AG04450 (cell line): Measurements from ENCODE around the gene CERT1. TPM values are rescaled to one million over a fixed set of nuclear protein-coding genes. Genes with fewer than 3 reads are reported as not detected.

Experiments used
- CTCF ChIA-PET: fragments of 300-600, 350-600 bp; formaldehyde crosslinking; extraction: SDS; loops from one replicate; lab custom pipeline; 2022; ENCODE audit warnings: antibody characterized with exemption, inconsistent platforms; lab: Charles Lee
- POLR2A ChIA-PET: fragments of 350-600 bp; formaldehyde crosslinking; extraction: SDS; loops from one replicate; lab custom pipeline; 2021; ENCODE audit warnings: antibody characterized with exemption, inconsistent platforms; lab: Yijun Ruan, JAX
- DNase-seq: peaks from one replicate; pipeline ENCODE4 v3.0.0-alpha.2; 2011; ENCODE audit warnings: low read depth, low spot score
- H3K27ac ChIP-seq: one replicate; pipeline ENCODE4 v1.5.1; 2012; ENCODE audit warnings: low read depth, low read length, control low read depth
- H3K27me3 ChIP-seq: one replicate; pipeline ENCODE4 v1.6.0; 2012; ENCODE audit warnings: low read length; ENCODE audit not compliant: control insufficient read depth, insufficient read depth
- H3K4me3 ChIP-seq: 2 replicates; pipeline ENCODE4 v1.5.1; 2011; ENCODE audit warnings: mild to moderate bottlenecking, low read depth, low read length, control low read depth
- H3K9me3 ChIP-seq: 2 replicates; pipeline ENCODE4 v1.5.1; 2012; ENCODE audit warnings: low read length; ENCODE audit not compliant: control insufficient read depth, insufficient read depth
- CTCF ChIP-seq: IDR thresholded peaks from 2 replicates; pipeline ENCODE4 v1.5.1; 2011; ENCODE audit warnings: low read depth, low read length, control low read depth, inconsistent platforms
- polyA plus RNA-seq: library from polyadenylated mRNA; depleted of rRNA; stranded (reverse); fragments of >200 nt; gene quantifications from 2 replicates; pipeline ENCODE4 v1.2.3, GENCODE V29; 2011

Gene CERT1
- polyA plus RNA-seq, 1 experiment, result 17.1 TPM

- no peak overlapping the region for H3K27ac ChIP-seq
These were observed 47.7 kb downstream of the CERT1 start for GRCh38 chr5:75463726-75464125.

GRCh38 chr5:75461679-75462078, 49.8 kb downstream of the CERT1 start:
- Histone ChIP-seq H3K4me3 (no peak overlapping the region), H3K9me3 (no peaks in the 10 kb centered on the region), H3K27ac (no peak overlapping the region), H3K27me3 (no peaks in the 10 kb centered on the region)
- ChIA-PET POLR2A (interaction anchor here (0.7 kb wide), 1 partner anchor 128 kb away, joined by 8 read pairs; no protein-coding TSS in a partner anchor), CTCF (interaction anchor here (1.6 kb wide), 1 partner anchor 219 kb away, joined by 4 read pairs; no protein-coding TSS in a partner anchor)
- no peak for TF ChIP-seq CTCF
- DNase-seq, result no peak

More at GRCh38 chr5:75463726-75464125, 47.7 kb downstream of the CERT1 start:
- Histone ChIP-seq H3K9me3 (peaks cover 4% of the 10 kb centered on the region; the same call in 1 of the 2 replicates), H3K4me3 (no peak overlapping the region), H3K27me3 (no peaks in the 10 kb centered on the region)
- ChIA-PET CTCF (no interaction called here), POLR2A (no interaction called here)
- TF ChIP-seq CTCF, result no peak
- no peak for DNase-seq

DNA sequence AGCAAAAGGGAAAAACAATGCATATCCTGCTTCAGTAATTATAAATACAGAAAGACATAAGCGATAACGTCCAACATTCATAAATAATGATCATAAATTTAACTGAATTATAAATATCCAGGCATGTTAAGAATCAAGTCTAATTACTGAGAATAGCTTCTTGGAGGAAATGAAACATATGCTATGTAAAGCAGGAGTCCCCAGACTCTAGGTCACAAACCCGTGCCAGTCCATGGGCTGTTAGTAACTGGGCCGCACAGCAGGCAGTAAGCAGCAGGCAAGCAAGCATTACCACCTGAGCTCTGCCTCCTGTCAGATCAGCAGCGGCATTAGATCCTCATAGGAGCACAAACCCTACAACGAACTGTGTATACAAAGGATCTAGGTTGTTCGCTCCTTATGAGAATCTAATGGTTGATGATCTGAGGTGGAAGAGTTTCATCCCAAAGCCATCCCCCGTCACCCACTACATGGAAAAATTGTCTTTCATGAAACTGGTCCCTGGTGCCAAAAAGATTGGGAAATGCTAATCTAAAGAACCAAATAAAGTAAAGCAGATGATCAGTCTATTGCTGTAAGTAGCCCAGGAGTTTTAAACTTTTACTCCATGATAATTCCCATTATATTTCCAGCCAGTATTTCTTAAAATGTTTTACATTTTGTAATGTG, 50.4 kb downstream of the CERT1 start:
- ChIA-PET POLR2A (no interaction called here), CTCF (interaction anchor here (1.6 kb wide), 1 partner anchor 219 kb away, joined by 4 read pairs; no protein-coding TSS in a partner anchor)
- Histone ChIP-seq H3K9me3 (no peaks in the 10 kb centered on the region), H3K4me3 (no peak overlapping the region), H3K27ac (no peak overlapping the region), H3K27me3 (no peaks in the 10 kb centered on the region)
- TF ChIP-seq CTCF, result no peak
- no peak for DNase-seq

GRCh38 chr5:75460532-75460931, 50.9 kb downstream of the CERT1 start:
- no peak for TF ChIP-seq CTCF
- DNase-seq, result no peak
- Histone ChIP-seq H3K4me3 (no peak overlapping the region), H3K27ac (no peak overlapping the region), H3K27me3 (no peaks in the 10 kb centered on the region), H3K9me3 (no peaks in the 10 kb centered on the region)
- POLR2A ChIA-PET, result interaction anchor here (0.7 kb wide), 1 partner anchor 20 kb away, joined by 8 read pairs; no protein-coding TSS in a partner anchor
- CTCF ChIA-PET, result interaction anchor here (1.6 kb wide), 1 partner anchor 220 kb away, joined by 4 read pairs; no protein-coding TSS in a partner anchor

DNA sequence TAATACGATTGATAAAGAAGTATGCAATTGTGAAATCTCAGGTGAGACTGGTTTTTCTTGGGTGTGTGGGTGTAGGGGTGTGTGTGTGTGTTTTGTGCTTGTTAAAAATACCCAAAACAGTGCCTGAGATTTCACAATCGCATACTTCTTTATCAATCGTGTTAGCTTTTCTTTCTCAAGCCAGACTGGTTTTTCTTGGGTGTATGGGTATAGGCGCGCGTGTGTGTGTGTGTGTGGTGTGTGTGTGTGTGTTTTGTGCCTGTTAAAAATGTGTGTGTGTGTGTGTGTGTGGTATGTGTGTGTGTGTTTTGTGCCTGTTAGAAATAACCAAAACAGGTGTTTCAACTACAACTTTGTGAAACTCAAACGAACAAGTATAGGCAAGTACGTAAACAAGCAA, 53.7 kb downstream of the CERT1 start:
- Histone ChIP-seq H3K27me3 (no peaks in the 10 kb centered on the region), H3K4me3 (no peak overlapping the region), H3K9me3 (no peaks in the 10 kb centered on the region), H3K27ac (no peak overlapping the region)
- ChIA-PET CTCF (no interaction called here), POLR2A (no interaction called here)
- TF ChIP-seq CTCF, result no peak
- DNase-seq, result no peak
